PC-3 (cell line): ENCODE data around the gene VGLL3.

Experiments
- EZH2 ChIP-seq: fragments of 300-600 bp; sonication (generic); IDR thresholded peaks from one replicate; pipeline ENCODE4 v1.6.1; 2017; ENCODE audit warnings: antibody characterized with exemption, mild to moderate bottlenecking, low read length; ENCODE audit not compliant: unreplicated experiment
- TF ChIP-seq, protein P1 (sequence below): fragments of 300-600 bp; sonication (generic); conservative IDR thresholded peaks from 2 replicates; pipeline ENCODE4 v1.5.1; 2017; ENCODE audit warnings: antibody characterized with exemption, low read depth, mild to moderate bottlenecking, low read length

DNA sequence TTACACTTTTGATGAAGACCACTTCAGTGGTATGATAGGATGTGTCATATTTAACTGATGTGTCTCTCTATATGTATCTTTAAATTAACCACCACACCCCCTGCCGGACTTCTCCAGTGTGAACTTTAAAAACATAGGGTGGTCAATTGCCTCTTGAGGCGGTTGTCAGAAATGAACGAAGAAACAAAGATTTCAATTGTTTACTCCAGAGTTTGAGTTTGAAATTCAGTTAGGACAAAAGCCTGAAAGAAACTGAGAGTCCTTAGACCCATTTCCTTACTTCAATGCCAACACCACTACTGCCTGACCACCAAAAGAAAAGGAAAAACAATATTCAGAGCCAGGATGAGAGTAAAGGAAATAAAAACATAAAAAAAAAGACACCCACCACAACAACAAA, 40.2 kb downstream of the VGLL3 start:
- TF ChIP-seq, protein P1, sequence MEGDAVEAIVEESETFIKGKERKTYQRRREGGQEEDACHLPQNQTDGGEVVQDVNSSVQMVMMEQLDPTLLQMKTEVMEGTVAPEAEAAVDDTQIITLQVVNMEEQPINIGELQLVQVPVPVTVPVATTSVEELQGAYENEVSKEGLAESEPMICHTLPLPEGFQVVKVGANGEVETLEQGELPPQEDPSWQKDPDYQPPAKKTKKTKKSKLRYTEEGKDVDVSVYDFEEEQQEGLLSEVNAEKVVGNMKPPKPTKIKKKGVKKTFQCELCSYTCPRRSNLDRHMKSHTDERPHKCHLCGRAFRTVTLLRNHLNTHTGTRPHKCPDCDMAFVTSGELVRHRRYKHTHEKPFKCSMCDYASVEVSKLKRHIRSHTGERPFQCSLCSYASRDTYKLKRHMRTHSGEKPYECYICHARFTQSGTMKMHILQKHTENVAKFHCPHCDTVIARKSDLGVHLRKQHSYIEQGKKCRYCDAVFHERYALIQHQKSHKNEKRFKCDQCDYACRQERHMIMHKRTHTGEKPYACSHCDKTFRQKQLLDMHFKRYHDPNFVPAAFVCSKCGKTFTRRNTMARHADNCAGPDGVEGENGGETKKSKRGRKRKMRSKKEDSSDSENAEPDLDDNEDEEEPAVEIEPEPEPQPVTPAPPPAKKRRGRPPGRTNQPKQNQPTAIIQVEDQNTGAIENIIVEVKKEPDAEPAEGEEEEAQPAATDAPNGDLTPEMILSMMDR, result no peak
- TF ChIP-seq EZH2, result no peak
